GM10266 (cell line): ENCODE results near the gene LGALSL.

Experiments used
- DNase-seq: peaks from one replicate; pipeline ENCODE4 v3.0.0; 2012; ENCODE audit errors: extremely low spot score
- TF ChIP-seq, protein P1 (sequence below): IDR thresholded peaks from 2 replicates; pipeline ENCODE4 v1.5.1; 2012; ENCODE audit warnings: mild to moderate bottlenecking, low read depth; ENCODE audit not compliant: control insufficient read depth, insufficient read depth; ENCODE audit errors: missing control alignments

Gene LGALSL

DNA sequence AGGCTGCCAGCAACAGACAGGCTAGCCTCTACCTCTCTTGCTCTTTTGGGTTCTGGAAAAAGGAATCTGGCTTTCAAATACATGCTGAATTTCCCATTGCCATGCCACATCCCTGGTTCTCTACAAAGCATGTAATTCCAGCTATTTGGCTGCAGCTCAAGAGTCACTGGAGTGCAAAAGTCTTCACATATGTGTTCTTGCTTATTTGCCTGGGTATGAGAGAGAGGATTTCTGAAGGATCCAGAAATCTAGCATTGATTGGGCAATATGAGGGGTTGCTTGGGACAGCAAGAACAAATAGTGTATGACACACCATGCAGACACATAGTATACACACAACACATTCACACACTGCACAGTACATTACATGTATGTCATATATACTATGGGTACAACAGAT is 30.7 kb upstream of the LGALSL start:
- no peak for DNase-seq
- TF ChIP-seq, protein P1, sequence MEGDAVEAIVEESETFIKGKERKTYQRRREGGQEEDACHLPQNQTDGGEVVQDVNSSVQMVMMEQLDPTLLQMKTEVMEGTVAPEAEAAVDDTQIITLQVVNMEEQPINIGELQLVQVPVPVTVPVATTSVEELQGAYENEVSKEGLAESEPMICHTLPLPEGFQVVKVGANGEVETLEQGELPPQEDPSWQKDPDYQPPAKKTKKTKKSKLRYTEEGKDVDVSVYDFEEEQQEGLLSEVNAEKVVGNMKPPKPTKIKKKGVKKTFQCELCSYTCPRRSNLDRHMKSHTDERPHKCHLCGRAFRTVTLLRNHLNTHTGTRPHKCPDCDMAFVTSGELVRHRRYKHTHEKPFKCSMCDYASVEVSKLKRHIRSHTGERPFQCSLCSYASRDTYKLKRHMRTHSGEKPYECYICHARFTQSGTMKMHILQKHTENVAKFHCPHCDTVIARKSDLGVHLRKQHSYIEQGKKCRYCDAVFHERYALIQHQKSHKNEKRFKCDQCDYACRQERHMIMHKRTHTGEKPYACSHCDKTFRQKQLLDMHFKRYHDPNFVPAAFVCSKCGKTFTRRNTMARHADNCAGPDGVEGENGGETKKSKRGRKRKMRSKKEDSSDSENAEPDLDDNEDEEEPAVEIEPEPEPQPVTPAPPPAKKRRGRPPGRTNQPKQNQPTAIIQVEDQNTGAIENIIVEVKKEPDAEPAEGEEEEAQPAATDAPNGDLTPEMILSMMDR, result no peak

DNA sequence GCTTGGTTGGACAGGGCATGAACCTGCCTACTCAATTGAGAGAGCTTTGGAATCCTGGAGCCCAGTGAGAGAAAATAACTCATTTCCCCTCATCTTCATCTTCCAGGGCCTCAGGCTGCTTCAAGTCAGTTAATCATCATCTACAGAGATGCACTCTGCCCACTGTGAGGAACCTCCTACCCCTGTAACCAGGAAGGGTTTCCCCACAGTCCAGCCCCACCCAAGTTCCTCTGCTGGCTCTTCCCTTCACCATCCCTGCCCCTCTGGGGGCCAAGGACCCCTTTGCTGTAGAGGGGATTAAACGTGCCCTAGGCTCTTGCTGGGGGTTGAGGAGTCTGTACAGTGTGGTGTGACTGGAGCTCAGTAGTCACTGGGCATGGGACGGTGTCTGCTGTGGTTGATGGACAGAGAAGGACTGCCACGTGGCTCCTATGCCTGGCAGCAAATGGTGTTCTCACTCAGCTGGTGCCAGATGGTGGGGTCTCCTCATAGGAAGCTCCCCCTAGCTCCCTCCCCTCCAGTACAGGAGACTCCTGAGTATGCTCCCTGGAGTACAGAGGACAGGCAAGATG is 29.5 kb upstream of the LGALSL start:
- TF ChIP-seq, protein P1, result no peak
- no peak for DNase-seq

- DNase-seq, result no peak
- TF ChIP-seq, protein P1, result no peak
Measured at GRCh38 chr2:64426183-64426952, 27.6 kb upstream of the LGALSL start.

DNA sequence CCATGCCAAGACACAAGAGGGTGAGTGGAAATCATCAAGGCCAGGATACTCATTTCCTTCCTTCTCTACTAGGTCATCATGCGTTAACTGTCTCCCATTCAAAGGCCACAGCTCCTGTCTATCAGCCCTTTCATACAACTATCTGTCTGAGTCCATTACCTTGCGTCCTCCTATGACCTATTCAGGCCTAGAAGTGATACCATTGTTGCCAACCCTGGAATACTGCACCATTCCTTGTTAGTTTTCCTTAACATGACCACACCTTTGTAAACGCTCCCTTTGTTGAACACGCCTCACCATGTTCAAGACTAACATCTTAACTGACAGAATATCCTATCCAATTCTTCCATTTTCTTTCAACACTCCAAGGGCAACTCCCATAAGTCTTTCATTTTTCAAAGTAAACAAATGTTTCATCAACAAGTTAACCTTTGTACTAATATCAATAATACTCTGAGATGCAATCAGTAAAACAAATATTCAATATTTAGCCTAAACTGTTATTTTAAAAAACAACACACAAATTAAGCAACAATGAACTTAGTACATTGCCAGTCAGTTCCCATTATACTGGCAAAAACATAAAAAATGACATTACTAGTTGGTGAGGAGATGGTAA is 19.8 kb upstream of the LGALSL start:
- TF ChIP-seq, protein P1, result no peak
- DNase-seq, result no peak

- DNase-seq, result no peak
- TF ChIP-seq, protein P1, result no peak
Measured at GRCh38 chr2:64437883-64438282, 16.1 kb upstream of the LGALSL start.

- no peak for DNase-seq
- TF ChIP-seq, protein P1, result no peak
Measured at GRCh38 chr2:64439194-64439593, 14.8 kb upstream of the LGALSL start.

DNA sequence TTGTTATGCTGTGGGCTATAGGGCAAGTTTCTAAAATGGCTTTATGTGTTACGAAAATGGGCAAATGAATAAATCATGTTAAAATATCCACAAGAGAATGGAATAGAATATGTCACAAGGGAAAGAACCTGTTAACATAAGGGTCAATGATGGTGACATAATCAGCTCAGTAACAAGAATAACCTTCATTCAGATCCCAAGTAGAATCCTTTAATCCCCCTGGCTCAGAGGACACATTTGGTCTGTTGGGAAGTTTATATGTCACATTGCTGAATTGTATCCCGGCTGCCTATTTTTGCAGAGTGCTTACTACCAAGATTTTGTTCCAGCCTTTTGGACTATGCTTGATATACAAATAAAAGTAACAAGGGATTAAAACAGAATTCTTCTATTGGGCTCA is 13.1 kb upstream of the LGALSL start:
- TF ChIP-seq, protein P1, result no peak
- no peak for DNase-seq
